HG02840 (cell line): ENCODE data around the gene PI16.

Experiments used
- ATAC-seq: cut with Tn5 transposase; IDR thresholded peaks from one replicate; pipeline ENCODE4 v1.9.1; 2021; ENCODE audit warnings: mild to moderate bottlenecking, moderate library complexity, moderate number of reproducible peaks; ENCODE audit not compliant: unreplicated experiment, low FRiP score

The PI16 gene

GRCh38 chr6:37013516-37014491 is 59.3 kb downstream of the PI16 start:
- no peak for ATAC-seq
